Fibroblast of lung (primary cell): ENCODE measurements around the gene RAB8A. TPM values are rescaled to one million over a fixed set of nuclear protein-coding genes. Genes with fewer than 3 reads are reported as not detected.

Experiments
- DNase-seq, 2 donors: peaks; one replicate each; pipeline versions ENCODE4 v3.0.0 to v3.0.0-alpha.2; 2010; ENCODE audit warnings: low read depth in 2 of 2
- H2AFZ ChIP-seq: 2 replicates; pipeline ENCODE4 v1.5.1; 2012; ENCODE audit warnings: low read length, control low read depth, inconsistent platforms
- H3K27ac ChIP-seq: 2 replicates; pipeline ENCODE4 v1.5.1; 2011; ENCODE audit warnings: low read length, control low read depth; ENCODE audit not compliant: insufficient read depth
- H3K27me3 ChIP-seq: 2 replicates; pipeline ENCODE4 v1.5.1; 2011; ENCODE audit warnings: mild to moderate bottlenecking, low read length; ENCODE audit not compliant: control insufficient read depth, insufficient read depth
- H3K36me3 ChIP-seq: 2 replicates; pipeline ENCODE4 v1.5.1; 2011; ENCODE audit warnings: low read length; ENCODE audit not compliant: control insufficient read depth, insufficient read depth
- H3K4me1 ChIP-seq: 2 replicates; pipeline ENCODE4 v1.5.1; 2011; ENCODE audit warnings: low read length; ENCODE audit not compliant: control insufficient read depth, insufficient read depth; ENCODE audit errors: extremely low read depth
- H3K4me2 ChIP-seq: 2 replicates; pipeline ENCODE4 v1.5.1; 2011; ENCODE audit warnings: low read length, control low read depth; ENCODE audit not compliant: insufficient read depth; ENCODE audit errors: extremely low read depth
- H3K4me3 ChIP-seq, 4 experiments: fragments of 200-600 bp in 1 of 4; sonication (generic) in 1 of 4; replicated peaks in 1 of 4; 2 replicates each; pipeline ENCODE4 v1.5.1; 2011 to 2016; ENCODE audit warnings: low read length in 4 of 4, low read depth in 3 of 4, mild to moderate bottlenecking in 3 of 4, control low read depth in 2 of 4, inconsistent platforms in 1 of 4, mixed read lengths in 1 of 4; ENCODE audit not compliant: insufficient read depth in 1 of 4; ENCODE audit errors: control extremely low read depth in 1 of 4
- H3K79me2 ChIP-seq: 2 replicates; pipeline ENCODE4 v1.5.1; 2012; ENCODE audit warnings: mild to moderate bottlenecking, low read length, inconsistent platforms; ENCODE audit not compliant: control insufficient read depth, insufficient read depth
- H3K9ac ChIP-seq: 2 replicates; pipeline ENCODE4 v1.5.1; 2011; ENCODE audit warnings: mild to moderate bottlenecking, low read length, control low read depth; ENCODE audit not compliant: insufficient read depth
- H3K9me3 ChIP-seq: 2 replicates; pipeline ENCODE4 v1.5.1; 2012; ENCODE audit warnings: low read depth, low read length; ENCODE audit not compliant: control insufficient read depth, insufficient read depth
- H4K20me1 ChIP-seq: 2 replicates; pipeline ENCODE4 v1.5.1; 2011; ENCODE audit warnings: low read length; ENCODE audit not compliant: control insufficient read depth, insufficient read depth; ENCODE audit errors: extremely low read depth
- CTCF ChIP-seq, 2 donors: IDR thresholded peaks in 1 of 2; conservative IDR thresholded peaks in 1 of 2; 1 replicate in 1 of 2; 2 replicates in 1 of 2; pipeline ENCODE4 v1.5.1; 2011 to 2012; ENCODE audit warnings: low read length in 2 of 2, control low read depth in 1 of 2, inconsistent platforms in 1 of 2, low read depth in 1 of 2, mild to moderate bottlenecking in 1 of 2
- EZH2 ChIP-seq: IDR thresholded peaks from 2 replicates; pipeline ENCODE4 v1.5.1; 2012; ENCODE audit warnings: low read length, control low read depth, mild to moderate bottlenecking; ENCODE audit errors: missing control alignments
- polyA plus RNA-seq, 2 donors: library from polyadenylated mRNA; depleted of rRNA in 1 of 2; stranded (reverse) in 1 of 2; unstranded in 1 of 2; fragments of >200 nt; gene quantifications; 2 replicates each; pipeline ENCODE4 v1.2.1, GENCODE V29; 2011 to 2012; ENCODE audit warnings: missing spikeins in 1 of 2
- total RNA-seq: library from RNA; depleted of rRNA; stranded (reverse); fragments of >200 nt; gene quantifications from 2 replicates; pipeline ENCODE4 v1.2.1, GENCODE V29; 2014

Gene RAB8A
- total and polyA plus RNA-seq, 2 donors (not counting 1 experiment from before 2014, with no cell fraction given) = 77.6 to 104 TPM

DNA sequence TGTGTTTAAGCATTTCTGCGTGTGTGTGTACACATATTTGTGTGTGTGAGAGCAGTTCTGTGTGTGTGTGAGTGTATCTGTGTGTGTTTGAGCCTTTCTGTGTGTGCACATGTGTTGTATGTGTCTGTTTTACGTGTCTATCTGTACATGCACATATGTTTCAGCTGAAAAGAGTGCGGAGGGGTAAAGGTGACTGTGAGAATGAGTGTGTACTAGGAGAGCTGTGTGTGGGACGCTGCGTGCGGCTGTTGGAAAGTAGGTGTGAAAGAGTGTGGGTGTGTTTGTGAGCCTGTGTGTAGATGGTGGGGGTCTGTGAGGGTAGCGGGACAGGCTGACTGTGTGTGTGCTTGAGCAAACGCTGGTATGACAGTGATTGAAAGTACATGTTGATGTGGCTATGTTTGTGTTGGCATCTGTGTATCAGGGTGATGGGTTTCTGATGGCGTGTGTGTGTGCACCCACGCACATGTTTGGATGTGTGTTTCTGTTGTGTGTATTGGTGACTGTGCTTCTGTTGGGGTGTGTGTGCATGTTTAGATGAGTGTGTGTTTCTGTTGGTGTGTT lies 42.9 kb upstream of the RAB8A start:
- peaks cover 24% of the 10 kb centered on the region for H3K4me1 ChIP-seq
- peak in 1 of 2 donors; percentile 46 for DNase-seq
- H3K27me3 ChIP-seq = no peaks in the 10 kb centered on the region
- H4K20me1 ChIP-seq = no peaks in the 10 kb centered on the region
- H3K36me3 ChIP-seq = peaks cover 2% of the 10 kb centered on the region
- peak overlapping the region; percentile 47 for H3K27ac ChIP-seq
- TF ChIP-seq EZH2 (no peak), CTCF (conservative IDR thresholded peaks at IDR 0.05 in 1 of 2, IDR thresholded peaks at IDR 0.05 in 1 of 2; ENCODE audit: low read depth in 1 of 2, low read length in 2 of 2) (no peak)
- peak overlapping the region; percentile 41 to 78 (median 72) for H3K4me3 ChIP-seq
- H2AFZ ChIP-seq = no peak overlapping the region
- no peaks in the 10 kb centered on the region for H3K9me3 ChIP-seq
- no peak overlapping the region for H3K9ac ChIP-seq
- peaks cover 30% of the 10 kb centered on the region for H3K79me2 ChIP-seq
- H3K4me2 ChIP-seq = peak overlapping the region; percentile 95

GRCh38 chr19:16069813-16070365 lies 41.8 kb upstream of the RAB8A start:
- DNase-seq = no peak
- Histone ChIP-seq H3K4me1 (peaks cover 12% of the 10 kb centered on the region), H2AFZ (no peak overlapping the region), H3K27me3 (no peaks in the 10 kb centered on the region), H3K9ac (no peak overlapping the region), H3K4me2 (peak overlapping the region; percentile 95), H3K27ac (no peak overlapping the region), H3K4me3 (peak overlapping the region; percentile 41 to 78 (median 72)), H3K9me3 (no peaks in the 10 kb centered on the region), H3K79me2 (peaks cover 30% of the 10 kb centered on the region), H4K20me1 (no peaks in the 10 kb centered on the region), H3K36me3 (peaks cover 2% of the 10 kb centered on the region)
- TF ChIP-seq CTCF (conservative IDR thresholded peaks at IDR 0.05 in 1 of 2, IDR thresholded peaks at IDR 0.05 in 1 of 2; ENCODE audit: low read depth in 1 of 2, low read length in 2 of 2) = no peak
- TF ChIP-seq EZH2 = no peak

DNA sequence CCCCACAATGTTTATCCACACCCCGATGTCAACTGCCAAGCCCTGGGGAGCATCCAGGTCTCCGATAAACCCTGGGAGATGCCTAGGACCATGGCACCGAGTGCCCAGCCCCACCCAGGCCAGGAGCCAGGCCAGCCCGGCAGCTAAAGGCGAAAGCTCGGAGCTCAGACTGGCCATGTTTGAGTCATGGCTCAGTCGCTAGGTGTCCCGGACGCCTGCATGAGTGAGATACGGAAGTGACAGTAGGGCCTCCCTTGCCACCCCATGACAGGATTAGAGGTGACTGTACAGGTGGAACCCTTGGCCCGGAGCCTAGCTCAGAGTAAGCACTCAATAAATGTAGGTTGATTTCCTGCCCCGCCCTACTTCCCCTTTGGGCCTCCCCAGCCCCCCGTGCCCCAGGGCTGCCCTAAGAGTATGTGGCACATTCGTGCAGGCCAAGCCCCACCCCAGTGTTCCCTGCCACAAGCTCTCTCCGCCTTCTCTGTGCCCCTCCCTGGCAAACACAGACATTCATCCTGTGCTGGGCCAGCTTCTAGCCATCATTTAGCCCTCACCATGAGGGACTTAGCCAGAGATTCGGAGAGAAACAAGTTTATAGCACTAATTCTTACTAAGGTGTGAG lies 41.2 kb upstream of the RAB8A start:
- H4K20me1 ChIP-seq = no peaks in the 10 kb centered on the region
- H3K27me3 ChIP-seq = no peaks in the 10 kb centered on the region
- H3K4me3 ChIP-seq = peak overlapping the region in 2 of 4 experiments; percentile 77 to 78
- H3K79me2 ChIP-seq = peaks cover 32% of the 10 kb centered on the region
- H3K9me3 ChIP-seq = no peaks in the 10 kb centered on the region
- H3K4me2 ChIP-seq = peak overlapping the region; percentile 95
- no peak overlapping the region for H2AFZ ChIP-seq
- no peak for TF ChIP-seq CTCF (conservative IDR thresholded peaks at IDR 0.05 in 1 of 2, IDR thresholded peaks at IDR 0.05 in 1 of 2; ENCODE audit: low read depth in 1 of 2, low read length in 2 of 2)
- no peak for TF ChIP-seq EZH2
- H3K4me1 ChIP-seq = peaks cover 7% of the 10 kb centered on the region
- no peak overlapping the region for H3K9ac ChIP-seq
- no peak for DNase-seq
- peaks cover 2% of the 10 kb centered on the region for H3K36me3 ChIP-seq
- no peak overlapping the region for H3K27ac ChIP-seq
